HG03139 (cell line): ENCODE data around the gene MSRB3.

Experiments
- ATAC-seq: cut with Tn5 transposase; IDR thresholded peaks from one replicate; pipeline ENCODE4 v1.9.1; 2021; ENCODE audit not compliant: unreplicated experiment

MSRB3 gene

DNA sequence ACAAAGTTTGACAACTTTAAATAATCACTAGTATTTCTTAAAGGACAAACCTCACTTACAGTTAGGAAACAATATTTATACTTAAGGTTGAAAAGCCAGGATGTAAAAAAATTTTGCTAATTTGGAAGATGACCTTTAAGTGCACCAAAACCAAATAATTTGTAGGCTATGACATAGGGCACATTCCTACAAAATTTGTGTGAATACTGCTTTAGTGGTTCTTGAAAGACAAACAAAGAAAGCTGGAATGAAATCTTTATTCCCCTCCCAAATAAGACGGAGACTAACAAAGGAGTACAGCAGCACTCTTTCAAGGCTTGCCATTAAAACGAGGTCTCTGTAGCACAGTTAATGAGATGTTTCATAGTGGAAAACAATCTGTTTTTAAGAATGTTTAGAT lies 45.6 kb downstream of the MSRB3 start:
- no peak for ATAC-seq

DNA sequence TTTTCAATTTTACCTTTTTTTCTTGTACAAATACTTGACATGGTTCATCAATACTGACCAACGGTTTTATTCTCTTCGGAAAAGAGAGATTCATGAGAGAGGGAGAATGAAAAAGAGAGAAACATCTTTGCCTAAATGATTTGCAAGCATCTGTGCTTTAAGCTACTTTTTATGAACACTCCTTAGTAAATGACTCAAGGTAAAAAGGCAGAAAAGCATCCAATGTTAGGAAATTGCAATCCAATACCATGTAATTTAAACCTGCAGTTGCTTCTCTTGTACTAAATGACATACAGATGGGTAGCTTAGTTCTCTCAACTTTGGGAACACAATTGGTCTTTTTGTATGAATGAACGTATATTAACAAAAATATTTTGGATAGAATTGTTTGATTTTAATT lies 46.1 kb downstream of the MSRB3 start:
- ATAC-seq = no peak

DNA sequence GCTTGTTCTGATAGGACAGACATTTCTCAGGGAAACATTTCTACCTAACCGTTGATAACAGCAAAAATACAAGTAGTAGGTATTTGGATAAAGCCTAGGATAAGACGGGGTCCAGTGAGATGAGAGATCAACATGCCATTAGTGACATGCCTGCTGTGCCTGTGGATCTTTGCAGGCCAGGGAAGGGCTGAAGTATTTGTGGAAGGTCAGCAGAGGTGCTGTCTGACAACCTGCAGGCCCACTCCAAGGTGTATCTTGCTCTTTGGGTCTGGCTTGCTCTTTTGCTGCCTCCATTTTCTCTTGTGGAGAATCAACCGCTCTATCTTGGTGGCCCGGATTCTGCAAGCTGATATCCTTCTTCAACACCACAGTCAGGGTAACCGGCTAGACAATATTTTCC lies 46.7 kb downstream of the MSRB3 start:
- ATAC-seq = no peak

DNA sequence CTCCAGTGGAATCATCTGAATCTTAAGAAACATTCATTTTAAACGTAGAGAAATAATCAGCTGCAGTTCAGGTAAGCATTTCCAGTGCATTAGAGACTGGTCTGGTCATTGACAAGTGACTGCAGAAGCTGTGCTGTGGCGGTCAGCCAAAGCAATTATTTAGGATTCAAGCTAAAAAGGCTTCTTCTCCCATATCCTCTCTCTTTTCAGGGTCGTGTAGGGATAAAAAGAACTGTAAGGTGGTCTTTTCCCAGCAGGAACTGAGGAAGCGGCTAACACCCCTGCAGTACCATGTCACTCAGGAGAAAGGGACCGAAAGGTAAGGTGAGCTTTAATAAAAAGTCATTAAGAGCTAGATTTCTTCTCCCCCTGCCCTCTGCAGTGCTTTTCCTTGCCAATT lies 48.1 kb downstream of the MSRB3 start:
- ATAC-seq = no peak

DNA sequence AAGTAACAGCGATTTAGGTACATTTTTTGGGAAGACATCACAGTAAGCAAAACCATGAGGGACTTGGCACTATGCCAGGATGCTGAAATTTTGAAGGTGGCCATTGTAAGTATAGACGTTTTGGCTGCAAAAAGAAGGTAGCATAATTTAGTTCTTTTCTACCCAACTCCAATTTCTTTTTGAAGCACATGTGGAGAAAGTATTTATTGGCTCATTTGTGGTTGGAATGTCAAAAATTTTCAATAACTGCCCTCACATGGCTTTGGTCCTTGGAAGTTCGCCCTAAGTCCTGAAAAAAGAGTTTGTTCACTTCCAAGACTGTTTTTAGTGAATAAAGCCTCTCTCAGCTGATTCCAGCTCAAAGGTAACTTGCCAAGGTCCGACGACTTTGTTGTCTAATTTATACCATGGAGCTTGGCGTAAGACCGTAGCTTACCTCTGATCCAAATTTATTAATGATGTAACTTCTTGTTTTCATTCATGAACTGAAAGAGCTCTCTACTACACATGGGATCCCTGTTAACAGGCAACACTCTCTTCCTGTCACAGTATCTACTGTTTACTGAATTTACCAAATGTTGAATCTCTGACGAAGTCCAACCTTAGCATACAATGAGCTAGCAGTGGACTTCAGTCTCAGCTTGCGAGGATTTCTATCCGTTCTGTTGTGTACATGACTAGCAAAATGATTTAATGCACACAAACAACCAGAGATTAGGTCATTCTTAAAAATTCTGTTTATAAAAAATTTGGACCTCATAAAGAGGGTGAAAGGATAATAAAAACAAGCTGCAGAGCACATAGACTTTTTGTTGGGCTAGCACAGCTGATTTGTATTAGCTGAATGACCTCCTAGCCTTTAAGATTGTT lies 49.0 kb downstream of the MSRB3 start:
- no peak for ATAC-seq

DNA sequence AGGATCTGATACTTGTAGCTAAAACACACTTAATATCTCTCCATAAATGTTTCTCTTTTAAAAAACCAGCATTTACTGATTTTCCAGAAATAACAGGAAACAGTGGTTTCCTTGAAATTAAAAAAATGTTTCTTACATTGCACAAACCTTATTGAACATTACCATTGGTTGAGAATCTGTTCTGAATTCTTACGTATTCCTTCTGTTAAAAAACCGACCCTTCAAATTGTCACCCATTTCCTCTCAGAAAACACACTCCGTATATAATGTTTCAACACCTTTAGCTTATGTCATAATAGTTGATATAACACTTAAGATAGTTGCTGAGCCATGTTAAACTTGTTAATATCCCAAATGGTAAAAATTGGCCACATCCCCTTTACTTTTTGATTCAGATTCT lies 51.2 kb downstream of the MSRB3 start:
- no peak for ATAC-seq

DNA sequence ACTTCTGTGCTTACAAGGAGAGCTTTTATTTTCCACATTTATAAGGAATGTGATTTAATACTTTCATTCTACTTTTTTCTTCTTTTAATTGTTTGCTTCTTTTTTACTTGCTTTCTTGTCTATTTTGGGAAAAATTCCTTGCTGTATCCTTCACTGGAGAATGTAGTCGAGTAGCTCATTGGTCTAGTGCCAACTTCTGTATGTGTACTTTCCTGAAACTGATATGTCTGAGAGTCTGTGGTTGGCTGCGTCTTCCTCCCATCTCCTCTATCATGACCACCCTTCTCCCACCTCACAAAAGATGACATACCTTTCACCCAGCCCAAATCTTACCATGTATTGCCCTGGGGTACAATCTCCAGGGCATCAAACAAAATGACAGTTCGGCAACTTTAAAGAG lies 51.8 kb downstream of the MSRB3 start:
- no peak for ATAC-seq

DNA sequence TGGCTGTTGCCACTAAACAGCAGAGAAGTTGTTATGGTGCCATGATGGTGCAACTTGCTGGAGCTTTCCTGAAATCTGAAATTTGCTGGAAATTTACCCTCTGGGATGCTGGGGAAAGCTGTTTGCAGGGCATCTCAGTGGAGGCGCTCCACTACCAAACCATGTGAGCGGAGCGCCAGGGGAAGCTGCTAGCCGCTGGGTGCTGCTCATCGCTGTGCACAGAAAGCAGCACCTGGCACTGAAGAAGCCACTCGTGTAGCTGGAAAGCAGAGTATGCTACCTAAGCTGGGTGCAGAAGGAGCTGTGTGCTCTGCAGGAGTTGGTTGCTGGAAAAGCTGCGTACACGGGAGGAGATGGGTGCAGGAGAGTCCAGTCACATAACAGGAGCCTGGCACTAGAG lies 53.0 kb downstream of the MSRB3 start:
- no peak for ATAC-seq

DNA sequence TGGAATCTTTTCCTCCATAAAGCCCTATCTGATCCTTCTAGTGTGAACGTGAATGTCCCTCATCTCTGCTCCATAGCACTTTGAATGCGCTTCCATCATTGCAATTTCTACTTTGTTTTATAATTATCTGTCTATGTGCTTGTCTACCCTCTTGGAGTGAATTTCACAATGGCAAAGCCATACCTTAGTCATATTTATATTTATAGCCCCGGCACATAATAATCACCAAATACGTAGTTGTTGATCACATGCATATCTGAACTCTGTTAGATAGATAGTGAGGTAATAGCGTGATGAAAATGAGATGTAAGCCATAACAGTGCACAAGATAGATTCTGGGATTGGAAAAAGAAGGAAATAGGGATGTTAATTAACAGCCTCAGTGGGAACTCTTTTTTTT lies 55.2 kb downstream of the MSRB3 start:
- ATAC-seq = no peak

DNA sequence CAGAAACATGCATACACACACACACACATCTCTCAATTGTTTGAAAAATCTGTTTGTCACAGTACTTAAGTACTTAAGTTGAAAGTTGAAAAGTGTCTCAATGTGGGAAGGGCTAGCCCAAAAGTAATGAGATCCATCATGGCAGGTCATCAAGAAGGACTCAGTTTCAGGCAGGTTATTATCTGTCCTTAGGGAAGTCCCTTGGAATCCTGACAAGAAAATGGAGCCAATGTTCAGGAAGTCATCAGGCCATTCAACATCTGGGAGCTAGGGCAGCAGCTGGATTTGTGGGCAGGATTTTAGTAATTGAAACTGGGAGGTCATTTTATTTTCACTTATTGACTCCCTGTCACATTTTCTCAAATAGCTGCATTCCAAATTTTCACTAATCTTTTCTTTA lies 56.0 kb downstream of the MSRB3 start:
- ATAC-seq = no peak

DNA sequence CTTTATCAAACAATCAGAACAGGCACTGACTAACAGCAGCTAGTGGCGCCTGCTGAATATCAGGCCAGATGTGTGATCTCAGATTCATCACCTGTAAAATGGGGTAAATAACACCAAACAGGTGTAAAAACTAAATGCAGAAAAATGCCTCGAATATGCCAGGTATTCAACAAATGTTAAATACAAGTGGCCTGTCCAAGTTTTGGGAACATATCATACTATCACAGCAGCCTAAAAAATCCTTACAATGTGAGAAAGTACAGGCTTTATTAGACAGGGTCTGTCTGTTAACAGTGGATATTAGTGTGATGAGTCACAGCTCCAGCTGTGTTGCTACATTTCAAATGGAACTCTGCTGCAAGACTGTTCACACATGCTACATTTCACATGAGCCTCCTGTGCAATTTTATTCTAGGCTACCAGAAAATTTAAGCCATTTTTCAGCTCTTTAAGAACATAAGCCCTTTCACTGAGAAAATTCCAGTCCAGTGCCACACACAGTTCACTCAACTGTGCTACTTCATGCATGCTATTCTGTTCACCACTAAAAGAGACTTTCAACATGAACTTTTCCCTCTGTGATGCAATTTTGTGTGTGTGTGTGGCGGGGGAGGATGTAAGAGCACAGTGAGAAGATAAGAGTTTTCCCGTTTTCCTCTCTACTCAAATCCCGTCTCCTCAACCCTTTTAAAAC lies 56.7 kb downstream of the MSRB3 start:
- no peak for ATAC-seq

DNA sequence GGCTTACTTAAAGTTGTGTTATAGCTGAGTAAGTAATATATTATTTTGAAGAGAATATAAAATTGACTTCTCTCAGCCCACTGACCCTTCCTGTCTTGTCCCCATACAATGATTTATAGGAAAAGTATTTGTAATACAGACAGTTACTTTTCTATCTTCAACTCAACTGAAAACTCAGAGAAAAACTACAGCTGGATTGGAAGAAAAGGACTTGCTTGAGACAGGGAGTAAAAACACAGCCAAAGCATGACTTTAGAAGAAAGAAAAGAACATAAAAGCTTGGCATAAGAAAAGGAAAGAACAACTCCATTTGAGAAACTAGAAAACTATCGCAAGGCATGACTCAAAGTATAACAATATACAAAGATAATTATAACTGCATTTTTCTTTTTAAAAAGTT lies 57.5 kb downstream of the MSRB3 start:
- ATAC-seq = no peak

DNA sequence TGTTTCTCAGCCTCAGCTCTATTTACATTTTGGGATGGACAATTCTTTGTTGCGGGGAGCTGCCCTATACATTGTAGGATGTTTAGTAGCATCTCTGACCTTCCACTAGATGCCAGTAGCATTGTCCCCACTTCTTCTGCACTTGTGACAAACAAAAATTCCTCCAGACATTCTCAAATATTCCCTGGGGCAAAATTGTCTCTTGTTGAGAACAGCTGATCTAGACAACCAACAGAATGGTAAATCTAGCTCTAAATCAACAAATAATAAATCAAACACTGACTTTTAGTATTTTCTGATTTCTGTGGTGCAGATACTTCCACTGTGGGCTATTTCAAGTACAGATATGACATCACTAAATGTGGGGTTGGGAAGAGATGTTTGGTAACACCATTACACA lies 60.7 kb downstream of the MSRB3 start:
- ATAC-seq = no peak

DNA sequence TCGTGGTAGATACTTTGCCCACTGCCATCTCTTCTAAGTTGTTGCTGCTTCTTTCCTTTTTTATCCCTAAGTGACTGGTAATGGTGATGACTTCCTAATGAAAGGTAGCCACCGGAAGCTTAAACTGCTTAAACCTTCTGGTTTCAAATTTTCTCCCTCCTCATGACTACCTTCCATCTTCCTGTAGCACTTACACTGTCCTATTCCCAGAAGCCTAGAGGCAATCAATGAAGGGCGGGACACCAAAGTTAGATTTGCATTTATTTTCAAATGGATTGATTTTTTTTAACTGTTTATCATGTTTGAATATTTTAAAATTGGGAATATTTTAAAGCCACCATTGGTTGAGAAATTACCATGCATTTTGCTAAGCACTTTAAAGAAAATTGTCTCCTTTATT lies 64.7 kb downstream of the MSRB3 start:
- no peak for ATAC-seq

DNA sequence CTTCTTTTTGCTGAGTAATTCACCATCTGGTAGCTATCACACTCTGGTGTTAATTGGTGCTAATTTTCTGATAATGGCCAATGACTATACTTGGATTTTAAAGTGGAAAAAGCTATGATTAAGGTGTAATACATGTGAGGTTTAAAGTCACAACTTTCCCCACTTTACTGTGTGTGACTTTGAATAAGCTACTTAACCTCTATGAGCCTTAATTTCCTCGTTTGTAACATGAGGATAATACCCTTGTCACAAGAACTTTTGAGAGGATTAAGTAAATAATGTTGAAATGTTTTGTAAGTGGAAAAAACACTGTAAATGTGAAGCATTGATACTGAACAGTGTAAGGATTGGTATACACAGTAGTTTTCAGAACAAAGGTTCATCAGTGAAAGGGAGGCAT lies 65.3 kb downstream of the MSRB3 start:
- no peak for ATAC-seq

DNA sequence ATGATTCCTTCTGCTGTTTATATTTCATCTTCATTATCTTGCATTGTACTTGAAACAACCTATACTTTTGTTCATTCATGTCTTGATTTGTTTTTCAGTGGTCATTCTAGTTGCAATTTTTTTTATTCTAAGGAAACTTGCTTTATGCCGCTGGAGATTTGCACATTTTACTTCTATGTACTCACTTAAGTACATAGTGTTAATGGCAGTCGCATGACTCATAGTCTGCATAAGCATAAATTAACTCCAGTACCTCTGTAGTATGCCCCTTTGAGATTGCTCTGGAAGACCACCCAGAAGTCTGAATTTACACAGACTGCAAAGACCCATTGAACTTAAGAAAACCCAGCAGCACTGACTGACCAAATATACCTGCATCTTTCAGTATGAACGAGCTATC lies 77.0 kb downstream of the MSRB3 start:
- no peak for ATAC-seq

DNA sequence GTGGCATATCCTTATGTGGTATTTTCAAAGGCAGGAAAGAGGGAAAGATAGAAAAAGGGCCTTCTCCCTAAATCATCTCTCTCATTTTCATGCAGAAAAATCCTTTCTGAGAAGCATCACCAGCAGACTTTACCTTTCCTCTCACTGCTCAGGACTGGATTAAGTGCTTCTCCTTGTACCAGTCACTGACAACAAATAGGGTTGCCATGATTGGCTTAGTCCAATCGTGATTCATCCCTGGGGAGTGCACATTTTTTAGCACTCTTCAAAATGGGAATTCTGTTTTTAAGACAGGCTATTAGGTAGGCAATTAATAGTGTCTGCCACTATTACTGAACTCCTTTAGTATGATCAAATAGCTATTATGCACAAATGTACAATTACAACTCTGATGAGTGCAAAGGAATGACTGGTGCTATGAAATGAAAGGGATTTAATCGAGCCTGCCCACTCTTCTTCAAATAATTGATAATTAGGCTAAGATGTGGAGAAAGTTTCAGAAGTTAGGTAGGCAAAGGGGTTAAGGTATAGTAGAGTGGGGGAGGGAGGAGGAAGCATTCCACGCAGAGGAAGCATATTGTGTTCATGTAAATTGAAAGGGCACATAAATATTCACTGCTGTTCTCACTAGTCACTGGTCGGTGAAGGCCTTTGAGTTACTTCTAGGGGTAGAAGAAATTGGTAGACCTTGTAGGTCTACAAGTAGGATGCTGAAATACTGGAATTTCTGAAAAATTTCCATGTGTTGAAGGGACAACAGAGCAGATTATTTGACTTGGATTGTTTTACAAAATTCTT lies 84.0 kb downstream of the MSRB3 start:
- no peak for ATAC-seq

DNA sequence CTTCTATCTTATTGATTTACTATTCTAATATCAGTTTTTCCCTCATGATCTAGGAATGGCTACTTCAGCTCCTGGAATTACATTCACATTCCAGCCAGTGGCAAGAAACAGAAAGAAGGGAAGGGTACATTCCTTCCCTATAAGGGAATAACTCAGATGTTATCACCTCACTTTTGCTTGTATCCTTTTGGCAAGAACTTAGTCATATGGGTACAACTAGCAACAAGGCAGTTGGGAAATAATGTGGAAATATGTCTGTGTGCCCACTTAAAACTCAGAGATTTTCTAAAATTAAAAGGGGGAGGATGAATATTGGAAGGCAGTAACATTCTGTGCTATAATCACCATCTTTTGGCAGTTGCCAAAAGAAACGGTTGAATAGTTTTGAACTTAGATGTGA lies 85.6 kb downstream of the MSRB3 start:
- no peak for ATAC-seq

DNA sequence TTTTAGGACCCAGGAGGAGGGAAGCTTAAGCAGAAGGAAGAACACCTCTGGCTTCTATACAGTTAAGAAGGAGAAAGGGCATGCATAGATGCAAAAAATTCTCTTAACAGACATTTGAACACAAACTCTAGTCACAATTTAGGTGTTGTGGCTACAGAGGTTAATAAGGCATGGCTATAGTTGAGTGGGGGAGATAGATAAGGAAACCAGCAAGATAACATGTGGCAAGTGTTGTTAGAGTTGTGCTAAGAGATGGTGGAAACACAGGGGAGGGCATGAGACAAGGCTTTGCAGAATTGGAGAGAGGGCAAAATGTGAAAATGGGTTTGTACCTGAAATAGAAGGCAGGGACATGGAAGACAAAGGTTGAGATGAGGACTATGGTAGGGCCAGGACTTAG lies 88.9 kb downstream of the MSRB3 start:
- ATAC-seq = no peak

DNA sequence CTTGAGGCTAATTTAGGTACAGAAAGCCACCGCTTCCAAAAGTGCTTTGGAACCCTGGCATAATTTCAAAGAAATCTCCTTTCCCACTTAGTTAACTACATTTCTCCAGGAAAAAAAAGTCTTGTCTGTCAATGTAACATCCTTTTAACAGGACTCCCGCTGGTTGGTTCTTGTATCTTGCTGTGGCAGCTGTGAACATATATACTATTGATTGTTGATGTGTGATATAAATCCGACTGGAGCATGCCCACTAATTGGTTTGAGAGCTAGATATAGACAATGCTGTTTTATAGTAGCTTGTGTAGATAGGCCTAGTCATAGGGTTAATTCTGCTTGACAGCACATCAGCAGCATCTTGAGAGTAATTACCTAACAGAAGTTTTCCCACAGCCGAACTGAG lies 89.6 kb downstream of the MSRB3 start:
- no peak for ATAC-seq

DNA sequence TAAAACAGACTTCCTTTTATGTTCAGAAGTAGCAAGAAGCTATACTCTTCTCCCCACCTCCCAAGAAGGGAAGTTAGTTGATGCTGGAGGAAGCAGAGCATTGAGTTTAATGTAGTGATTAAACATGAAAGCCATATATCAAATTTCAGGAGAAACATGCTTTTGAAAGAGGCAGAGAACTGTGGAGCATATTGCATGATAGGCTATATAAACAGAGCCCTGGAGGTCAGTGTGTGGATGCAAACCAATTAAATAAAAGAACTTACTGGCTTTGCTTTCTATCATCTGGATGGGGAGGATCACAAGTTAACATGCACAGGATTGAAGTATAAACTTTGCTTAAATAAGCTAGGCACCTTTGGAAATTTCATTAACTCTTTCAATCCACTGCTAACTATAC lies 94.1 kb downstream of the MSRB3 start:
- no peak for ATAC-seq

DNA sequence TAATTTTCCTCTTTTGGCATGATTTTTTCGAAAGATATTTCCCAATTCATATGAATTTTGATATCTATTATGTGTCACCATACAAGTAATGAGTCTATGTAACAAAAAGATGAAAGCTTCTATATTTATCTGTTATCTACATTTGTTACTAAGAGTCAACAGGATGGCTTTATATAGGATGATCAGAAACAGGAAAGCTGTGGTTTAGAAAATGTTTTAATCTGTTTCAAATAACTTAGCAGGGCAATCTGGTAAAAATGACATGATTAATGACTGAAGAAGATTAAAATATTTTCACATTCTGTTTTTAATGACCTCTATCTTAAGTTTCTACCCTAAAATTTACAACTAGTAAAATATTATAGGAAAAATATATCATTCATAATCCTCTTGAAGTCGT lies 105.8 kb downstream of the MSRB3 start:
- no peak for ATAC-seq
